H9 (cell line): Measurements from ENCODE around the gene CEP112. TPM values are rescaled to one million over a fixed set of nuclear protein-coding genes. Genes with fewer than 3 reads are reported as not detected.

Source experiments
- DNase-seq: peaks from one replicate; pipeline ENCODE4 v3.0.0-alpha.2; 2017
- H2AFZ ChIP-seq: one replicate; pipeline ENCODE4 v1.6.1; 2013; ENCODE audit warnings: mild to moderate bottlenecking, low read length, control low read depth, moderate library complexity
- H2AK5ac ChIP-seq: 2 replicates; pipeline ENCODE4 v1.6.1; 2013; ENCODE audit warnings: low read length, control low read depth, mixed read lengths; ENCODE audit not compliant: insufficient read length
- H2BK120ac ChIP-seq: one replicate; pipeline ENCODE4 v1.6.1; 2013; ENCODE audit warnings: low read depth, mild to moderate bottlenecking, low read length, control low read depth, inconsistent platforms; ENCODE audit not compliant: poor library complexity, severe bottlenecking
- H2BK12ac ChIP-seq: 2 replicates; pipeline ENCODE4 v1.6.1; 2013; ENCODE audit warnings: low read length, control low read depth, mixed read lengths, low read depth; ENCODE audit not compliant: insufficient read length
- H2BK15ac ChIP-seq: 2 replicates; pipeline ENCODE4 v1.6.1; 2013; ENCODE audit warnings: low read depth, low read length, control low read depth
- H2BK20ac ChIP-seq: one replicate; pipeline ENCODE4 v1.6.1; 2013; ENCODE audit warnings: low read depth, mild to moderate bottlenecking, low read length, control low read depth, inconsistent platforms; ENCODE audit not compliant: poor library complexity, severe bottlenecking
- H2BK5ac ChIP-seq: 2 replicates; pipeline ENCODE4 v1.6.1; 2013; ENCODE audit warnings: low read length, control low read depth, mixed read lengths; ENCODE audit not compliant: insufficient read length
- H3K14ac ChIP-seq: 2 replicates; pipeline ENCODE4 v1.6.1; 2013; ENCODE audit warnings: low read length, control low read depth; ENCODE audit not compliant: insufficient read depth
- H3K18ac ChIP-seq: 2 replicates; pipeline ENCODE4 v1.6.1; 2013; ENCODE audit warnings: low read depth, mild to moderate bottlenecking, mixed read lengths, low read length, control low read depth; ENCODE audit not compliant: insufficient read length
- H3K23ac ChIP-seq: 2 replicates; pipeline ENCODE4 v1.6.1; 2013; ENCODE audit warnings: low read length, control low read depth, mixed read lengths, low read depth; ENCODE audit not compliant: insufficient read length
- H3K23me2 ChIP-seq: 2 replicates; pipeline ENCODE4 v1.6.1; 2013; ENCODE audit warnings: low read depth, mild to moderate bottlenecking, mixed read lengths, low read length, control low read depth; ENCODE audit not compliant: insufficient read length, poor library complexity, severe bottlenecking
- H3K27ac ChIP-seq: 2 replicates; pipeline ENCODE4 v1.5.1; 2013; ENCODE audit warnings: low read length, control low read depth, mixed read lengths, low read depth; ENCODE audit not compliant: insufficient read length
- H3K27me3 ChIP-seq: 2 replicates; pipeline ENCODE4 v1.6.1; 2013; ENCODE audit warnings: low read length, control low read depth, inconsistent platforms; ENCODE audit not compliant: insufficient read depth
- H3K4ac ChIP-seq: 2 replicates; pipeline ENCODE4 v1.6.1; 2013; ENCODE audit warnings: low read depth, mild to moderate bottlenecking, control low read depth, inconsistent platforms, low read length, moderate library complexity
- H3K4me1 ChIP-seq: 2 replicates; pipeline ENCODE4 v1.6.1; 2013; ENCODE audit warnings: low read length, control low read depth, inconsistent platforms; ENCODE audit not compliant: insufficient read depth
- H3K4me2 ChIP-seq: 2 replicates; pipeline ENCODE4 v1.6.1; 2013; ENCODE audit warnings: low read length, control low read depth, mixed read lengths; ENCODE audit not compliant: insufficient read length, insufficient read depth
- H3K56ac ChIP-seq: 2 replicates; pipeline ENCODE4 v1.6.1; 2013; ENCODE audit warnings: low read depth, mild to moderate bottlenecking, mixed read lengths, low read length, control low read depth; ENCODE audit not compliant: insufficient read length
- H3K79me1 ChIP-seq: 2 replicates; pipeline ENCODE4 v1.6.1; 2013; ENCODE audit warnings: low read depth, mild to moderate bottlenecking, moderate library complexity, low read length, control low read depth, inconsistent platforms; ENCODE audit not compliant: insufficient read depth, poor library complexity, severe bottlenecking
- H3K79me2 ChIP-seq: 2 replicates; pipeline ENCODE4 v1.6.1; 2013; ENCODE audit warnings: low read length, control low read depth, inconsistent platforms; ENCODE audit not compliant: insufficient read depth
- H3K9ac ChIP-seq: 2 replicates; pipeline ENCODE4 v1.6.1; 2013; ENCODE audit warnings: low read length, control low read depth, mixed read lengths; ENCODE audit not compliant: insufficient read length; ENCODE audit errors: extremely low read depth
- H3K9me3 ChIP-seq: one replicate; pipeline ENCODE4 v1.6.1; 2013; ENCODE audit warnings: low read depth, low read length, inconsistent platforms; ENCODE audit not compliant: control insufficient read depth
- H3T11ph ChIP-seq: one replicate; pipeline ENCODE4 v1.6.1; 2013; ENCODE audit warnings: mild to moderate bottlenecking, low read length, control low read depth, inconsistent platforms
- H4K20me1 ChIP-seq: one replicate; pipeline ENCODE4 v1.6.1; 2013; ENCODE audit not compliant: control insufficient read depth, insufficient read length, insufficient read depth
- H4K5ac ChIP-seq: 2 replicates; pipeline ENCODE4 v1.6.1; 2013; ENCODE audit warnings: low read depth, mild to moderate bottlenecking, mixed read lengths, low read length, control low read depth; ENCODE audit not compliant: insufficient read length
- H4K8ac ChIP-seq: replicated peaks from 2 replicates; pipeline ENCODE4 v1.6.1; 2013; ENCODE audit warnings: low read length, control low read depth, mixed read lengths, low read depth; ENCODE audit not compliant: insufficient read length
- H4K91ac ChIP-seq: 2 replicates; pipeline ENCODE4 v1.6.1; 2013; ENCODE audit warnings: low read depth, mild to moderate bottlenecking, moderate library complexity, mixed read lengths, low read length, control low read depth; ENCODE audit not compliant: insufficient read length
- H3K27ac Mint-ChIP-seq, 3 experiments: 2 replicates in 2 of 3; 3 replicates in 1 of 3; pipeline ENCODE4 v1.8.0; 2020 to 2021; ENCODE audit warnings: mixed read lengths in 3 of 3, mild to moderate bottlenecking in 1 of 3, moderate library complexity in 1 of 3
- H3K27me3 Mint-ChIP-seq: 2 replicates; pipeline ENCODE4 v1.8.0; 2021; ENCODE audit warnings: low read depth, mild to moderate bottlenecking, moderate library complexity, mixed read lengths
- H3K36me3 Mint-ChIP-seq, 3 experiments: 2 replicates in 2 of 3; 3 replicates in 1 of 3; pipeline ENCODE4 v1.8.0; 2020 to 2021; ENCODE audit warnings: low read depth in 3 of 3, mixed read lengths in 3 of 3; ENCODE audit not compliant: insufficient read depth in 1 of 3
- H3K4me1 Mint-ChIP-seq, 2 experiments: 2 replicates each; pipeline ENCODE4 v1.8.0; 2020; ENCODE audit warnings: mixed read lengths in 2 of 2
- H3K4me3 Mint-ChIP-seq, 2 experiments: 2 replicates in 1 of 2; 3 replicates in 1 of 2; pipeline ENCODE4 v1.8.0; 2020 to 2021; ENCODE audit warnings: mild to moderate bottlenecking in 2 of 2, mixed read lengths in 2 of 2, moderate library complexity in 1 of 2
- H3K9me3 Mint-ChIP-seq, 2 experiments: 2 replicates in 1 of 2; 3 replicates in 1 of 2; pipeline ENCODE4 v1.8.0; 2020; ENCODE audit warnings: mild to moderate bottlenecking in 2 of 2, mixed read lengths in 2 of 2, moderate library complexity in 1 of 2
- CTCF ChIP-seq: fragments of 200-600 bp; sonication (generic); conservative IDR thresholded peaks from 3 replicates; pipeline ENCODE4 v1.8.0; 2021; ENCODE audit warnings: antibody characterized with exemption, mild to moderate bottlenecking
- WGBS: extraction: QIAGEN DNeasy Blood & Tissue Kit; methylation state at CpG from one replicate; pipeline ENCODE4 v1.1.7; 2013; ENCODE audit warnings: missing lambda C conversion rate, low lambda C conversion rate, mixed read lengths; ENCODE audit not compliant: insufficient read length; ENCODE audit errors: extremely low coverage; 5-methylcytosine and 5-hydroxymethylcytosine counted together
- total RNA-seq: library from RNA; stranded (reverse); gene quantifications from 2 replicates; pipeline ENCODE4 v1.2.1, GENCODE V29; 2021

Gene CEP112
- total RNA-seq, 1 experiment from 2014 or later, result 5.4 TPM

GRCh38 chr17:65588181-65588808 lies 603.6 kb downstream of the CEP112 start:
- H4K8ac ChIP-seq, result no peak overlapping the region
- H3K27ac ChIP-seq, result no peak overlapping the region
- H3K23me2 ChIP-seq, result no peaks in the 10 kb centered on the region
- H3K4ac ChIP-seq, result no peak overlapping the region
- H4K20me1 ChIP-seq, result no peaks in the 10 kb centered on the region
- DNase-seq, result no peak
- H4K5ac ChIP-seq, result no peak overlapping the region
- H2BK5ac ChIP-seq, result no peak overlapping the region
- Mint-ChIP-seq H3K36me3 (peaks cover 0 to 2% (median 0%) of the 10 kb centered on the region in 3 experiments; a peak in 1 of 7 replicates), H3K4me3 (no peak overlapping the region), H3K27ac (peak overlapping the region in 1 of 3 experiments; percentile 64; a peak in 1 of 7 replicates), H3K27me3 (peaks cover 5% of the 10 kb centered on the region), H3K4me1 (peaks cover 29 to 33% of the 10 kb centered on the region in 2 experiments), H3K9me3 (no peaks in the 10 kb centered on the region; a peak in 1 of 5 replicates)
- H3K79me2 ChIP-seq, result no peaks in the 10 kb centered on the region
- no peak overlapping the region for H3K23ac ChIP-seq
- H3K14ac ChIP-seq, result no peak overlapping the region
- no peak overlapping the region for H2BK20ac ChIP-seq
- H3K9me3 ChIP-seq, result no peaks in the 10 kb centered on the region
- H3K56ac ChIP-seq, result no peak overlapping the region
- H3T11ph ChIP-seq, result no peak overlapping the region
- no peak overlapping the region for H3K9ac ChIP-seq
- H2AK5ac ChIP-seq, result no peak overlapping the region
- H3K4me1 ChIP-seq, result peaks cover 11% of the 10 kb centered on the region; the same call in 1 of the 2 replicates
- H4K91ac ChIP-seq, result no peak overlapping the region
- no CpG with 5 or more reads among the region's 9 CpGs for whole genome bisulfite sequencing
- H3K27me3 ChIP-seq, result no peaks in the 10 kb centered on the region
- H3K18ac ChIP-seq, result no peak overlapping the region
- H2BK15ac ChIP-seq, result no peak overlapping the region
- H2AFZ ChIP-seq, result no peak overlapping the region
- H3K79me1 ChIP-seq, result no peaks in the 10 kb centered on the region
- no peak overlapping the region for H3K4me2 ChIP-seq
- no peak overlapping the region for H2BK12ac ChIP-seq
- no peak overlapping the region for H2BK120ac ChIP-seq
- peak; percentile 52 for TF ChIP-seq CTCF
